ENCODE data around the gene MSMB.

DNA sequence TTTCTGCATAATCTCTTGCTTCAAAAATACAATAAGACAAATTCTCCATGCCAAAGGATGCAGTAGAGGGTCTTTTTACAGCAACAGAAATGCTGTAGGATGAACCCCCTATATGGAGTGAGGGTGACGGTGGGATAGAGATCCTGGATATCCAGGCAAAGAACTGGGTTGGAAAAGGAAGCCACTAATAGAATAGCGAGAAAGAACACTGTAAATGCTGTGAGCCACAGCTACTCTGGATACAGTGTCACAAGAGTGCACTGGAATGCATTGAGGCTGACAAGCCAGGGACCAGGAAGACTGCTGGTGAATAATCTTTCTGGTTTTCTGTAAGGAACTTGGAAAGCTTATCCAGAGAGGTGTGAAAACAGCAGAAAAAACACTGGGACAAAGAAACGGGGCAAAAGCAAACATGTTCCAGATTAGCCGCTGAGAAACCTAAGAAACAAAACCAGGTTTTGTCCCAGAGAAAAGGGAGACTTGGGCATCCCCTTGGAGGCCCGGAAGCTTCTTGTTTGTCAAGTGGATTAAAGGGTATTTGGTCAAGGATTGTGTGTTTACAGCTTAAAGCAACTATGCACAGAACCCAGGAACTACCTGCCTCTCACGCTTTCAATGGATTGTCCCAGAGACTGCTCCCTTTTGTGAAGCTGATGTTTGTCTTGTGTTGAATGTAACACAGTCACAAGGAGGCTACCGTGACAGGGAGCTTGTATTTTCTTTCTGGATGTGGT is 6.2 kb upstream of the MSMB start:
- TF ChIP-seq, protein P1, sequence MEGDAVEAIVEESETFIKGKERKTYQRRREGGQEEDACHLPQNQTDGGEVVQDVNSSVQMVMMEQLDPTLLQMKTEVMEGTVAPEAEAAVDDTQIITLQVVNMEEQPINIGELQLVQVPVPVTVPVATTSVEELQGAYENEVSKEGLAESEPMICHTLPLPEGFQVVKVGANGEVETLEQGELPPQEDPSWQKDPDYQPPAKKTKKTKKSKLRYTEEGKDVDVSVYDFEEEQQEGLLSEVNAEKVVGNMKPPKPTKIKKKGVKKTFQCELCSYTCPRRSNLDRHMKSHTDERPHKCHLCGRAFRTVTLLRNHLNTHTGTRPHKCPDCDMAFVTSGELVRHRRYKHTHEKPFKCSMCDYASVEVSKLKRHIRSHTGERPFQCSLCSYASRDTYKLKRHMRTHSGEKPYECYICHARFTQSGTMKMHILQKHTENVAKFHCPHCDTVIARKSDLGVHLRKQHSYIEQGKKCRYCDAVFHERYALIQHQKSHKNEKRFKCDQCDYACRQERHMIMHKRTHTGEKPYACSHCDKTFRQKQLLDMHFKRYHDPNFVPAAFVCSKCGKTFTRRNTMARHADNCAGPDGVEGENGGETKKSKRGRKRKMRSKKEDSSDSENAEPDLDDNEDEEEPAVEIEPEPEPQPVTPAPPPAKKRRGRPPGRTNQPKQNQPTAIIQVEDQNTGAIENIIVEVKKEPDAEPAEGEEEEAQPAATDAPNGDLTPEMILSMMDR (tag by site-specific recombination; IDR thresholded peaks at IDR 0.05) = no peak
- TF ChIP-seq RBAK (tag by site-specific recombination; IDR thresholded peaks at IDR 0.05) (no peak), ZNF416 (tag by site-specific recombination; IDR thresholded peaks at IDR 0.05) (no peak)
